HepG2 (cell line): ENCODE data around the gene DAPK3. TPM values are rescaled to one million over a fixed set of nuclear protein-coding genes. Genes with fewer than 3 reads are reported as not detected.
A peak's percentile ranks its signal among the peaks of the same experiment; 100 is the strongest.

ENCODE experiments used
- HNRNPL ChIP-seq: fragments of 200-400 bp; formaldehyde crosslinking; IDR thresholded peaks from 2 replicates; pipeline ENCODE4 v1.6.1; 2017; ENCODE audit warnings: mild to moderate bottlenecking, low read depth, low read length
- HOXA9 ChIP-seq: sonication (generic); formaldehyde crosslinking; IDR thresholded peaks from 2 replicates; pipeline ENCODE4 v1.8.1; 2022; ENCODE audit warnings: missing genetic modification reagents, mild to moderate bottlenecking, moderate library complexity, borderline replicate concordance
- NFE2L2 ChIP-seq: fragments of 150-350 bp; IDR thresholded peaks from 2 replicates; pipeline ENCODE4 v1.6.1; 2014; ENCODE audit warnings: low read length
- NFKBIZ ChIP-seq: IDR thresholded peaks from 2 replicates; pipeline ENCODE4 v1.6.1; 2018; ENCODE audit warnings: missing genetic modification reagents, missing compliant biosample characterization
- SSRP1 ChIP-seq: IDR thresholded peaks from 2 replicates; pipeline ENCODE4 v1.6.1; 2016; ENCODE audit warnings: control low read depth
- ZKSCAN8 ChIP-seq: IDR thresholded peaks from 2 replicates; pipeline ENCODE4 v1.6.1; 2016; ENCODE audit warnings: borderline replicate concordance, missing genetic modification reagents, missing compliant biosample characterization
- ZNF337 ChIP-seq: sonication (generic); formaldehyde crosslinking; IDR thresholded peaks from 2 replicates; pipeline ENCODE4 v1.5.1; 2020; ENCODE audit warnings: missing genetic modification reagents, low read depth, mild to moderate bottlenecking, borderline replicate concordance
- ZNF431 ChIP-seq: sonication (generic); formaldehyde crosslinking; IDR thresholded peaks from 2 replicates; pipeline ENCODE4 v1.9.0; 2022; ENCODE audit warnings: missing genetic modification reagents, low read depth, mild to moderate bottlenecking, borderline replicate concordance
- ZNF720 ChIP-seq: sonication (generic); formaldehyde crosslinking; IDR thresholded peaks from 2 replicates; pipeline ENCODE4 v1.4.0; 2020; ENCODE audit warnings: missing genetic modification reagents
- ZNF788 ChIP-seq: sonication (generic); formaldehyde crosslinking; IDR thresholded peaks from 2 replicates; pipeline ENCODE4 v1.5.0; 2020; ENCODE audit warnings: mild to moderate bottlenecking, missing genetic modification reagents, borderline replicate concordance
- ZNF891 ChIP-seq: sonication (generic); formaldehyde crosslinking; IDR thresholded peaks from 2 replicates; pipeline ENCODE4 v1.5.0; 2020; ENCODE audit warnings: mild to moderate bottlenecking, missing genetic modification reagents
- polyA plus RNA-seq, 8 experiments: library from polyadenylated mRNA; depleted of rRNA in 3 of 8; stranded (reverse) in 7 of 8; unstranded in 1 of 8; fragments of >200 nt; fragmentation: Illumina TruSeq in 4 of 8; extraction: Trizol in 4 of 8; gene quantifications; 2 replicates each; pipeline versions ENCODE4 v1.2.1 to v1.2.3, GENCODE V29; 2011 to 2016; ENCODE audit warnings: low read depth in 4 of 8, missing spikeins in 1 of 8, mixed read lengths in 1 of 8; ENCODE audit not compliant: insufficient read depth in 1 of 8
- total RNA-seq, 5 experiments: library from RNA; depleted of rRNA; stranded (reverse); fragments of >200 nt; fragmentation: Illumina TruSeq; extraction: Trizol; gene quantifications; 2 replicates each; pipeline ENCODE4 v1.2.3, GENCODE V29; 2016; ENCODE audit warnings: low read depth in 1 of 5
- TF ChIP-seq, protein P1 (sequence below): sonication (generic); formaldehyde crosslinking; IDR thresholded peaks from 2 replicates; pipeline ENCODE4 v1.4.0; 2020; ENCODE audit warnings: missing genetic modification reagents, borderline replicate concordance
- TF ChIP-seq, protein P2 (sequence below): sonication (generic); formaldehyde crosslinking; IDR thresholded peaks from 2 replicates; pipeline ENCODE4 v1.4.0; 2020; ENCODE audit warnings: missing genetic modification reagents
- TF ChIP-seq, protein P3 (sequence below): sonication (generic); formaldehyde crosslinking; IDR thresholded peaks from 2 replicates; pipeline ENCODE4 v1.4.0; 2020; ENCODE audit warnings: missing genetic modification reagents
- TF ChIP-seq, protein P4 (sequence below), 2 experiments: IDR thresholded peaks; 2 replicates each; pipeline ENCODE4 v1.6.1; 2011 to 2012; ENCODE audit warnings: low read length in 2 of 2, borderline replicate concordance in 1 of 2, low read depth in 1 of 2, mild to moderate bottlenecking in 1 of 2, moderate library complexity in 1 of 2

DAPK3 gene
- total and polyA plus RNA-seq, 2 of the 13 experiments (the other 11 are each of a cell fraction or from before 2014, with no cell fraction given): 30.5 to 37.3 TPM

DNA sequence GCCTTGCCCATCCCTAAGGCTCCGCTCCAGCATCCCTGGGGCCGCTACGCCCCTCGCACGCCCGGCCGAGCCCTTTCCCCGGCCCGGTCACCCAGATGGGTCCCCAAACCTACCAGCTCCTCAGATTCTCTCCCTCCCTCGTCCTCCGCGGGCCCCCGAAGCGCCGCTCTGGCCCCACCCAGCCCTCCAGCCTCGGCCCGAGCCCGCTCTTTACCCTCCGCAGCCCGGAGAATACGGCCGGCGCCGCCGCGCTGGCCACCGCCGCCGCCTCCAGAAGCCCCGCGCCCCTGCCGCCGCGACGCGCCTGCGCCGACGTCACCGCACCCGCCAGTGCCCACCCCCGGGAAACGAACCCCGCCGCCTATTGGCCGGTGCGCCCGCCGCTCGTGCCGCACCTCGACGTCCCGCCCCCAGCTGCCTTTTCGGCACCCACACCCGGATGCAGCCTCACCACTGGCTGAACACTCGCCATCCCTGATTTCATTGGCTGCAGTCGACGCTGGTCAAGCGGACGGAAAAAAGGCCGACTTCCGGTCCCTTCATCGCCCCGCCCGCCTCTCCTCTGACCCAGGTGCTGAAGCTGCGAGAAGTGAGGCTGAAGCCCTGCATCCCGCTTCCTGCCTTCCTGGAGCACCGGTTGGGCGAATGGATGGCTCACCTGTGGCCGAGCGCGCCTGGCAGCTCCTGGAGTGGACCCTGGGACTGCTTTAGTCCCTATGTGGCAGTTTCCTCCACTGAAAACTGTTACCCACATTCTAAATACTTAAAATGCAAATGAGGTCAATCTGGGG lies at the start of gene DAPK3 (continued):
- TF ChIP-seq, protein P1, sequence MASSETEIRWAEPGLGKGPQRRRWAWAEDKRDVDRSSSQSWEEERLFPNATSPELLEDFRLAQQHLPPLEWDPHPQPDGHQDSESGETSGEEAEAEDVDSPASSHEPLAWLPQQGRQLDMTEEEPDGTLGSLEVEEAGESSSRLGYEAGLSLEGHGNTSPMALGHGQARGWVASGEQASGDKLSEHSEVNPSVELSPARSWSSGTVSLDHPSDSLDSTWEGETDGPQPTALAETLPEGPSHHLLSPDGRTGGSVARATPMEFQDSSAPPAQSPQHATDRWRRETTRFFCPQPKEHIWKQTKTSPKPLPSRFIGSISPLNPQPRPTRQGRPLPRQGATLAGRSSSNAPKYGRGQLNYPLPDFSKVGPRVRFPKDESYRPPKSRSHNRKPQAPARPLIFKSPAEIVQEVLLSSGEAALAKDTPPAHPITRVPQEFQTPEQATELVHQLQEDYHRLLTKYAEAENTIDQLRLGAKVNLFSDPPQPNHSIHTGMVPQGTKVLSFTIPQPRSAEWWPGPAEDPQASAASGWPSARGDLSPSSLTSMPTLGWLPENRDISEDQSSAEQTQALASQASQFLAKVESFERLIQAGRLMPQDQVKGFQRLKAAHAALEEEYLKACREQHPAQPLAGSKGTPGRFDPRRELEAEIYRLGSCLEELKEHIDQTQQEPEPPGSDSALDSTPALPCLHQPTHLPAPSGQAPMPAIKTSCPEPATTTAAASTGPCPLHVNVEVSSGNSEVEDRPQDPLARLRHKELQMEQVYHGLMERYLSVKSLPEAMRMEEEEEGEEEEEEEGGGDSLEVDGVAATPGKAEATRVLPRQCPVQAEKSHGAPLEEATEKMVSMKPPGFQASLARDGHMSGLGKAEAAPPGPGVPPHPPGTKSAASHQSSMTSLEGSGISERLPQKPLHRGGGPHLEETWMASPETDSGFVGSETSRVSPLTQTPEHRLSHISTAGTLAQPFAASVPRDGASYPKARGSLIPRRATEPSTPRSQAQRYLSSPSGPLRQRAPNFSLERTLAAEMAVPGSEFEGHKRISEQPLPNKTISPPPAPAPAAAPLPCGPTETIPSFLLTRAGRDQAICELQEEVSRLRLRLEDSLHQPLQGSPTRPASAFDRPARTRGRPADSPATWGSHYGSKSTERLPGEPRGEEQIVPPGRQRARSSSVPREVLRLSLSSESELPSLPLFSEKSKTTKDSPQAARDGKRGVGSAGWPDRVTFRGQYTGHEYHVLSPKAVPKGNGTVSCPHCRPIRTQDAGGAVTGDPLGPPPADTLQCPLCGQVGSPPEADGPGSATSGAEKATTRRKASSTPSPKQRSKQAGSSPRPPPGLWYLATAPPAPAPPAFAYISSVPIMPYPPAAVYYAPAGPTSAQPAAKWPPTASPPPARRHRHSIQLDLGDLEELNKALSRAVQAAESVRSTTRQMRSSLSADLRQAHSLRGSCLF (CRISPR knock-in tag): no peak
- TF ChIP-seq, protein P2, sequence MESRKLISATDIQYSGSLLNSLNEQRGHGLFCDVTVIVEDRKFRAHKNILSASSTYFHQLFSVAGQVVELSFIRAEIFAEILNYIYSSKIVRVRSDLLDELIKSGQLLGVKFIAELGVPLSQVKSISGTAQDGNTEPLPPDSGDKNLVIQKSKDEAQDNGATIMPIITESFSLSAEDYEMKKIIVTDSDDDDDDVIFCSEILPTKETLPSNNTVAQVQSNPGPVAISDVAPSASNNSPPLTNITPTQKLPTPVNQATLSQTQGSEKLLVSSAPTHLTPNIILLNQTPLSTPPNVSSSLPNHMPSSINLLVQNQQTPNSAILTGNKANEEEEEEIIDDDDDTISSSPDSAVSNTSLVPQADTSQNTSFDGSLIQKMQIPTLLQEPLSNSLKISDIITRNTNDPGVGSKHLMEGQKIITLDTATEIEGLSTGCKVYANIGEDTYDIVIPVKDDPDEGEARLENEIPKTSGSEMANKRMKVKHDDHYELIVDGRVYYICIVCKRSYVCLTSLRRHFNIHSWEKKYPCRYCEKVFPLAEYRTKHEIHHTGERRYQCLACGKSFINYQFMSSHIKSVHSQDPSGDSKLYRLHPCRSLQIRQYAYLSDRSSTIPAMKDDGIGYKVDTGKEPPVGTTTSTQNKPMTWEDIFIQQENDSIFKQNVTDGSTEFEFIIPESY: peak; percentile 52
- TF ChIP-seq, protein P3, sequence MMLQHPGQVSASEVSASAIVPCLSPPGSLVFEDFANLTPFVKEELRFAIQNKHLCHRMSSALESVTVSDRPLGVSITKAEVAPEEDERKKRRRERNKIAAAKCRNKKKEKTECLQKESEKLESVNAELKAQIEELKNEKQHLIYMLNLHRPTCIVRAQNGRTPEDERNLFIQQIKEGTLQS: peak; percentile 37; the same call in 1 of the 2 replicates
- 0 out of 2 replicates have a peak, but pooled peaks have one; percentile 65 for TF ChIP-seq SSRP1 (CRISPR knock-in tag)
- peak; percentile 32; the same call in 1 of the 2 replicates for TF ChIP-seq ZNF788 (CRISPR knock-in tag)
- TF ChIP-seq, protein P4, sequence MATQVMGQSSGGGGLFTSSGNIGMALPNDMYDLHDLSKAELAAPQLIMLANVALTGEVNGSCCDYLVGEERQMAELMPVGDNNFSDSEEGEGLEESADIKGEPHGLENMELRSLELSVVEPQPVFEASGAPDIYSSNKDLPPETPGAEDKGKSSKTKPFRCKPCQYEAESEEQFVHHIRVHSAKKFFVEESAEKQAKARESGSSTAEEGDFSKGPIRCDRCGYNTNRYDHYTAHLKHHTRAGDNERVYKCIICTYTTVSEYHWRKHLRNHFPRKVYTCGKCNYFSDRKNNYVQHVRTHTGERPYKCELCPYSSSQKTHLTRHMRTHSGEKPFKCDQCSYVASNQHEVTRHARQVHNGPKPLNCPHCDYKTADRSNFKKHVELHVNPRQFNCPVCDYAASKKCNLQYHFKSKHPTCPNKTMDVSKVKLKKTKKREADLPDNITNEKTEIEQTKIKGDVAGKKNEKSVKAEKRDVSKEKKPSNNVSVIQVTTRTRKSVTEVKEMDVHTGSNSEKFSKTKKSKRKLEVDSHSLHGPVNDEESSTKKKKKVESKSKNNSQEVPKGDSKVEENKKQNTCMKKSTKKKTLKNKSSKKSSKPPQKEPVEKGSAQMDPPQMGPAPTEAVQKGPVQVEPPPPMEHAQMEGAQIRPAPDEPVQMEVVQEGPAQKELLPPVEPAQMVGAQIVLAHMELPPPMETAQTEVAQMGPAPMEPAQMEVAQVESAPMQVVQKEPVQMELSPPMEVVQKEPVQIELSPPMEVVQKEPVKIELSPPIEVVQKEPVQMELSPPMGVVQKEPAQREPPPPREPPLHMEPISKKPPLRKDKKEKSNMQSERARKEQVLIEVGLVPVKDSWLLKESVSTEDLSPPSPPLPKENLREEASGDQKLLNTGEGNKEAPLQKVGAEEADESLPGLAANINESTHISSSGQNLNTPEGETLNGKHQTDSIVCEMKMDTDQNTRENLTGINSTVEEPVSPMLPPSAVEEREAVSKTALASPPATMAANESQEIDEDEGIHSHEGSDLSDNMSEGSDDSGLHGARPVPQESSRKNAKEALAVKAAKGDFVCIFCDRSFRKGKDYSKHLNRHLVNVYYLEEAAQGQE (IDR thresholded peaks at IDR 0.05; ENCODE audit: borderline replicate concordance in 1 of 2, low read depth in 1 of 2, low read length in 2 of 2): peak; percentile 68 to 91
- TF ChIP-seq NFE2L2: no peak
- TF ChIP-seq ZNF720 (CRISPR knock-in tag): no peak
- peak; percentile 70; the same call in 1 of the 2 replicates for TF ChIP-seq ZNF891
- TF ChIP-seq HNRNPL: no peak
- TF ChIP-seq HOXA9 (CRISPR knock-in tag): no peak
- 0 out of 2 replicates have a peak, but pooled peaks have one; percentile 42 for TF ChIP-seq NFKBIZ (CRISPR knock-in tag)
- no peak for TF ChIP-seq ZNF337 (CRISPR knock-in tag)
- no peak for TF ChIP-seq ZKSCAN8 (CRISPR knock-in tag)
- no peak for TF ChIP-seq ZNF431 (CRISPR knock-in tag)
